Heart right ventricle (tissue), 16 donors: ENCODE measurements around the gene MCM3AP. TPM values are rescaled to one million over a fixed set of nuclear protein-coding genes. Genes with fewer than 3 reads are reported as not detected.
"Not testable (repeated sequence)": the region's sequence is repeated elsewhere in the genome, so short reads cannot be mapped to it uniquely, and the experiment has no call there.

Experiments used
- ATAC-seq, 8 donors: fragments of 200-7000 bp; cut with Tn5 transposase; one replicate each; pipeline ENCODE4 v1.9.1; 2020; ENCODE audit warnings: mild to moderate bottlenecking in 8 of 8, moderate library complexity in 8 of 8, moderate number of reproducible peaks in 1 of 8
- DNase-seq, 2 donors: peaks; one replicate each; pipeline ENCODE4 v3.0.0-alpha.2; 2020
- H3K27ac ChIP-seq, 10 donors: fragments of 200-600 bp; sonication (generic) in 2 of 10; one replicate each; pipeline versions ENCODE4 v1.5.0 to v1.8.0; 2020 to 2022; ENCODE audit warnings: mild to moderate bottlenecking in 3 of 10
- H3K27me3 ChIP-seq, 7 donors: fragments of 200-600 bp; one replicate each; pipeline ENCODE4 v1.8.0; 2021 to 2022; ENCODE audit warnings: mild to moderate bottlenecking in 2 of 7
- H3K36me3 ChIP-seq, 9 donors: fragments of 200-600 bp; sonication (generic) in 1 of 9; one replicate each; pipeline versions ENCODE4 v1.5.0 to v1.8.0; 2020 to 2022; ENCODE audit warnings: mild to moderate bottlenecking in 2 of 9
- H3K4me1 ChIP-seq, 9 donors: fragments of 200-600 bp; sonication (generic) in 1 of 9; one replicate each; pipeline versions ENCODE4 v1.5.0 to v1.8.0; 2020 to 2022; ENCODE audit warnings: mild to moderate bottlenecking in 4 of 9
- H3K4me3 ChIP-seq, 10 donors: fragments of 200-600 bp; sonication (generic) in 2 of 10; one replicate each; pipeline versions ENCODE4 v1.5.0 to v1.8.0; 2020 to 2022; ENCODE audit warnings: mild to moderate bottlenecking in 7 of 10, moderate library complexity in 2 of 10
- H3K9me3 ChIP-seq, 11 donors: fragments of 200-600 bp in 10 of 11; sonication (generic) in 2 of 11; one replicate each; pipeline versions ENCODE4 v1.5.0 to v1.8.0; 2013 to 2022; ENCODE audit warnings: mild to moderate bottlenecking in 2 of 11, control low read depth in 1 of 11, moderate library complexity in 1 of 11
- WGBS, 2 donors: extraction: QIAGEN DNeasy Blood & Tissue Kit; methylation state at CpG; one replicate each; pipeline ENCODE4 v1.1.7; 2013; ENCODE audit warnings: inconsistent platforms in 1 of 2; 5-methylcytosine and 5-hydroxymethylcytosine counted together
- intact Hi-C, 10 donors: fragments of 100-400 bp; cut with DNase I; formaldehyde crosslinking; loops; one replicate each; pipeline versions ENCODE4 v1.11.1 to v1.14.2; 2022
- polyA plus RNA-seq, 2 donors: library from polyadenylated mRNA; stranded (reverse); fragments of 200-250 nt; gene quantifications; one replicate each; pipeline ENCODE4 v1.2.3, GENCODE V29; 2013
- total RNA-seq, 10 donors: library from RNA; stranded (reverse); fragmentation: NEBNext Ultra II Directional in 3 of 10; extraction: Animal tissue kit (Norgen Biotek cat#: 25700) in 3 of 10; gene quantifications; one replicate each; pipeline versions ENCODE4 v1.2.1 to v1.2.4, GENCODE V29; 2021 to 2023
- TF ChIP-seq, protein P1 (sequence below), 9 donors: fragments of 200-600 bp; sonication (generic) in 2 of 9; IDR thresholded peaks; one replicate each; pipeline versions ENCODE4 v1.5.0 to v1.8.0; 2021 to 2022; ENCODE audit warnings: antibody characterized with exemption in 9 of 9, mild to moderate bottlenecking in 5 of 9, moderate library complexity in 1 of 9
- donor health status: Arrhythmogenic right ventricular cardiomyopathy.
- donor health status: ischemic (EF 13 %, LVEDD 7.1; RV severe dilation, severe dysfunction).
- donor health status: healthy with polysubstance abuse.
- donor health status: DM: no; HTN: yes; CAD: no.
- donor health status: DM: no; HTN: no; CAD: no.
- donor health status: ischemic (EF 25% LVEDD 6.9; RV normal size, moderate dysfunction).
- donor health status: ischemic (EF 25% LVEDD 5.7; RV mildly dilated, moderate dysfunction).
- donor health status: healthy.
- donor health status: DM: yes; HTN: yes; CAD: no.
- donor health status: Ischemic cardiomyopathy.
- donor health status: ischemic (EF 35%, LVEDD 5.7; RV mildly dilated, moderate dysfunction).
- donor health status: nonischemic (EF 11% LVEDD 7.7; RV severe dilation, severe dysfunction).
- donor health status: DM: yes; HTN: yes; CAD: no.
- donor health status: PGD.
- donor health status: ischemic (EF 29% LVEDD 5.4; RV normal size, mild dysfunction).
- donor health status: nonischemic (EF 23%, LVEDD 6.1; RV moderate dilation, normal function).

Gene MCM3AP
- total and polyA plus RNA-seq, 12 donors: 31.0 to 68.4 (median 52.0) TPM

DNA sequence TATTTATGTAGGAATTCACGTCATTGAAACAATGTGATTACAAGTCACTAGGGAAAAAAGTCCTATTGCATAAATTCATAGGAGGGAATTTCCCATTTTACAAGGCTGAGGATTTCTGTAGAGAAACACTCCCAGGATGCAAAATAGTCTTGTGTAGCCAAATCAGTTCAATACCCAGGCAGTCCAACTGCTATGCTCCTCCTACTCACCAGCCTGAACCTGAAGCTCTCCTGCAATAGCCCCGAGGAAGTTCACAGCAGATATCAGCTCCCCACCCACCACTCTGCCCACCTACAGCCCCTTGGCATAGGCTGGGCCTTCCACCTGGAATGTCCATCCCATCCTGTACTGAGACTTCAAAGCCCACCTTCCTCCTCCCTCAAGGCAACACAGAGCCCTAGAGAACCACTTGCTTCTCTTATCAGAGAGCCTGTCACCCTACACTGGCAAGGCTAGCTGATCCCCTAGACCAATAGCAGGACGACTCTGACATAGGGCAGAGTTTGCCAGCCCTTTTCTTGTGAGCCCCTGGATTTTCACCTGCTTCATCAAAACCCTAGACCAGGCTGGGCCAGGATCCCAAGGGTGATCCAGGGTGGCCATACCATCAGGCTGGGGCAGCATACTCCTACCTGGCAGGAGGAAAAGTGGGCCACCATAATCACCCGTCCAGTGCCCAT lies 58.4 kb downstream of the MCM3AP start:
- Histone ChIP-seq H3K36me3 (peaks cover 0 to 22% (median 0%) of the 10 kb centered on the region in 9 donors), H3K9me3 (no peaks in the 10 kb centered on the region), H3K4me1 (peaks cover 10 to 58% (median 40%) of the 10 kb centered on the region in 9 donors), H3K4me3 (peak overlapping the region in 9 of 10 donors; percentile 67 to 100 (median 95)), H3K27ac (peak overlapping the region in 7 of 10 donors; percentile 23 to 91 (median 87)), H3K27me3 (no peaks in the 10 kb centered on the region)
- 48 to 55% methylated on average over 4 of the region's 4 CpGs for WGBS, 2 donors
- intact Hi-C loops: loop anchor here in 5 of 10 donors (2.0 to 10.0 kb wide), 7 partner anchors 38 to 256 kb away; partner anchors contain the start of genes MCM3AP (in 1 of the 5) and YBEY (in 1 of the 5)
- TF ChIP-seq, protein P1, sequence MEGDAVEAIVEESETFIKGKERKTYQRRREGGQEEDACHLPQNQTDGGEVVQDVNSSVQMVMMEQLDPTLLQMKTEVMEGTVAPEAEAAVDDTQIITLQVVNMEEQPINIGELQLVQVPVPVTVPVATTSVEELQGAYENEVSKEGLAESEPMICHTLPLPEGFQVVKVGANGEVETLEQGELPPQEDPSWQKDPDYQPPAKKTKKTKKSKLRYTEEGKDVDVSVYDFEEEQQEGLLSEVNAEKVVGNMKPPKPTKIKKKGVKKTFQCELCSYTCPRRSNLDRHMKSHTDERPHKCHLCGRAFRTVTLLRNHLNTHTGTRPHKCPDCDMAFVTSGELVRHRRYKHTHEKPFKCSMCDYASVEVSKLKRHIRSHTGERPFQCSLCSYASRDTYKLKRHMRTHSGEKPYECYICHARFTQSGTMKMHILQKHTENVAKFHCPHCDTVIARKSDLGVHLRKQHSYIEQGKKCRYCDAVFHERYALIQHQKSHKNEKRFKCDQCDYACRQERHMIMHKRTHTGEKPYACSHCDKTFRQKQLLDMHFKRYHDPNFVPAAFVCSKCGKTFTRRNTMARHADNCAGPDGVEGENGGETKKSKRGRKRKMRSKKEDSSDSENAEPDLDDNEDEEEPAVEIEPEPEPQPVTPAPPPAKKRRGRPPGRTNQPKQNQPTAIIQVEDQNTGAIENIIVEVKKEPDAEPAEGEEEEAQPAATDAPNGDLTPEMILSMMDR (IDR thresholded peaks at IDR 0.05): no peak
- no peak for DNase-seq
- no peak for ATAC-seq

DNA sequence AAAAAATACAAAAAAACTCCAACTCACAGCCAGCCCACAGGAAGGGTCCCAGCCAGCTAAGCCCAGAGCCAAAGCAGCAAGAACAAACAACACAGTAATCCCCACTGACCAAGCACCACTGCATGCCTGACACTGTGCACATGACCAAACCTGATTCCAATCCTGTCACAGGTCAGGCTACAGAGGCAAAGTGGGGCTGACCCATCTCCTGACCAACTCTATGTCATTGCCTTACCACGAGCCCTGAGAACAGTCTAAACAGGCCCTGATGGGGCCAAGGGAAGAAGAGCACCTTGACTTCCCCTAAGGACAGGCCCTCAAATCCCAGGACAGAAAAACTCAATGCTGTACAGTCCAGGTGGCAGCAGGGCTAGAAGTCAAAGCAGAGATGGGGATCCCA lies 59.3 kb downstream of the MCM3AP start:
- no peaks in the 10 kb centered on the region for H3K9me3 ChIP-seq
- TF ChIP-seq, protein P1 (IDR thresholded peaks at IDR 0.05): no peak
- intact Hi-C loops: loop anchor here in 5 of 10 donors (2.0 to 10.0 kb wide), 7 partner anchors 37 to 255 kb away; partner anchors contain the start of genes MCM3AP (in 1 of the 5) and YBEY (in 1 of the 5)
- H3K4me1 ChIP-seq: peaks cover 10 to 64% (median 46%) of the 10 kb centered on the region in 9 donors
- H3K4me3 ChIP-seq: peak overlapping the region in 1 of 10 donors; percentile 3
- peak overlapping the region in 5 of 10 donors; percentile 5 to 91 (median 40) for H3K27ac ChIP-seq
- H3K27me3 ChIP-seq: no peaks in the 10 kb centered on the region
- 88 to 90% methylated on average over 1 of the region's 1 CpG for WGBS, 2 donors
- peaks cover 0 to 24% (median 0%) of the 10 kb centered on the region in 9 donors for H3K36me3 ChIP-seq
- DNase-seq (no peak), ATAC-seq (no peak)

DNA sequence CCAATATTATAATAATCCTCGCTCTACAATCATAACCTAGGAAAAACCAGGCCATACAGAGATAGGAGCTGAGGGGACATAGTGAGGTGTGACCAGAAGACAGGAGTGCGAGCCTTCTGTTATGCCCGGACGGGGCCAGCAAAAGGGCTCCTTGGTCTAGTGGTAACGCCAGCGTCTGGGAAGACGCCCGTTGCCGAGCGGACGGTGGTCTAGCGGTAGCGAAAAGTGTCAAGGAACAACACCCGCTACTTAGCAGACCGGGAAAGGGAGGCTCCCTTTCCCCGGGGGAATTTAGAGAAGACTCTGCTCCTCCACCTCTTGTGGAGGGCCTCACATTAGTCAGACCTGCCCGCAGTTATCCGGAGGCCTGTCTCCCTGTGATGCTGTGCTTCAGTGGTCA lies 61.8 kb downstream of the MCM3AP start:
- H3K27ac ChIP-seq, H3K4me3 ChIP-seq, DNase-seq, H3K27me3 ChIP-seq, ATAC-seq, H3K9me3 ChIP-seq: not testable (repeated sequence)
- intact Hi-C loops: loop anchor here in 2 of 10 donors (5.0 to 10.0 kb wide), 2 partner anchors 61 to 251 kb away; partner anchors contain the start of genes MCM3AP (in 1 of the 2) and YBEY (in 1 of the 2)
- Histone ChIP-seq H3K36me3 (peaks cover 0 to 47% (median 8%) of the 10 kb centered on the region in 9 donors), H3K4me1 (peaks cover 4 to 64% (median 48%) of the 10 kb centered on the region in 9 donors)
- WGBS, 2 donors: 93 to 95% methylated on average over 18 of the region's 18 CpGs

DNA sequence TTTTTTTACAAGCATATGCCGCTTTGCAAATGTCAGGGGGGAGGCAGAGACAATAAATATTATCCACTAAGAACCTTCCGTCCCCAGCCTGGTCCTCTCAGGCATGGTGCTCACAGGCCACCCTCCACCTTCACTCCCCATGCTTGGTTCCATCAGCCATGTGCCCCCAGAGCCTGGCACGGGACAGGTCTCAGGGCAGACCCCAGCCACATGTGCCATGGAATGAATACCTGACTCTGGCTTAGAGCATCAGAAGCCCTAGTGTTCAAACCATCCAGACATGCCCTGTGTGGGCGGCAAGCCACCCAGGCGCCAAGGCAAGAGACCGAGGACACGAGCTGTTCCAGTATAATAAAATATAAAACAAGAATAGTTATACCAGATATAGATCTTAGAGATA lies 62.2 kb downstream of the MCM3AP start:
- intact Hi-C loops: loop anchor here in 2 of 10 donors (5.0 to 10.0 kb wide), 2 partner anchors 62 to 251 kb away; partner anchors contain the start of genes MCM3AP (in 1 of the 2) and YBEY (in 1 of the 2)

More for the DNA sequence above, 62.2 kb downstream of the MCM3AP start:
- ATAC-seq (no peak), DNase-seq (no peak)
- H3K9me3 ChIP-seq: no peaks in the 10 kb centered on the region
- WGBS, 2 donors: 87 to 99% methylated on average over 7 of the region's 7 CpGs
- H3K4me3 ChIP-seq: no peak overlapping the region
- no peaks in the 10 kb centered on the region for H3K27me3 ChIP-seq
- TF ChIP-seq, protein P1 (IDR thresholded peaks at IDR 0.05): no peak
- H3K36me3 ChIP-seq: peaks cover 0 to 49% (median 8%) of the 10 kb centered on the region in 9 donors
- H3K27ac ChIP-seq: no peak overlapping the region
- peaks cover 4 to 64% (median 45%) of the 10 kb centered on the region in 9 donors for H3K4me1 ChIP-seq
